Measurements from ENCODE around the gene CNN2.

GRCh38 chr19:1055886-1056620 is 29.6 kb downstream of the CNN2 start:
- TF ChIP-seq SRF (CRISPR knock-in tag; IDR thresholded peaks at IDR 0.05) (no peak), CTCF (IDR thresholded peaks at IDR 0.05 in 2 of 3, conservative IDR thresholded peaks at IDR 0.05 in 1 of 3; ENCODE audit: insufficient read depth in 2 of 3, low read depth in 1 of 3, low read length in 3 of 3) (no peak), MAX (CRISPR knock-in tag; IDR thresholded peaks at IDR 0.05) (no peak), NR2C2 (CRISPR knock-in tag; IDR thresholded peaks at IDR 0.05) (no peak), NR2C2 (tag; IDR thresholded peaks at IDR 0.05) (no peak), MBD1 (CRISPR knock-in tag; IDR thresholded peaks at IDR 0.05) (no peak), USF1 (CRISPR knock-in tag; IDR thresholded peaks at IDR 0.05) (no peak), HNRNPLL (IDR thresholded peaks at IDR 0.05; ENCODE audit: low read depth, low read length, poor library complexity, severe bottlenecking) (no peak), CLOCK (CRISPR knock-in tag; IDR thresholded peaks at IDR 0.05; ENCODE audit: borderline replicate concordance) (no peak), FOXK1 (CRISPR knock-in tag; IDR thresholded peaks at IDR 0.05; ENCODE audit: borderline replicate concordance) (no peak)
